Adrenal gland (tissue), 12 donors: ENCODE results near the gene IL18R1. TPM values are rescaled to one million over a fixed set of nuclear protein-coding genes. Genes with fewer than 3 reads are reported as not detected.
"Not testable (repeated sequence)": the region's sequence is repeated elsewhere in the genome, so short reads cannot be mapped to it uniquely, and the experiment has no call there.

Experiments
- DNase-seq, 7 donors: peaks; one replicate each; pipeline ENCODE4 v3.0.0-alpha.2; 2019 to 2020
- H3K27ac ChIP-seq, 5 donors: fragments of 200-600 bp; sonication (generic) in 4 of 5; 1 replicate in 3 of 5; 2 replicates in 2 of 5; pipeline versions ENCODE4 v1.5.1 to v1.8.0; 2016 to 2020; ENCODE audit warnings: mild to moderate bottlenecking in 1 of 5
- H3K27me3 ChIP-seq: fragments of 200-600 bp; 2 replicates; pipeline ENCODE4 v1.8.0; 2021
- H3K36me3 ChIP-seq, 2 donors: fragments of 200-600 bp; replicated peaks in 1 of 2; 1 replicate in 1 of 2; 2 replicates in 1 of 2; pipeline versions ENCODE4 v1.5.1 to v1.8.0; 2018 to 2022
- H3K4me1 ChIP-seq, 2 donors: fragments of 200-600 bp; replicated peaks in 1 of 2; 1 replicate in 1 of 2; 2 replicates in 1 of 2; pipeline versions ENCODE4 v1.5.1 to v1.8.0; 2018 to 2021
- H3K4me3 ChIP-seq, 4 donors: fragments of 200-600 bp; sonication (generic) in 3 of 4; one replicate each; pipeline ENCODE4 v1.5.1; 2016 to 2018
- H3K9me3 ChIP-seq, 3 donors: fragments of 200-600 bp; sonication (generic) in 1 of 3; replicated peaks in 1 of 3; 1 replicate in 2 of 3; 2 replicates in 1 of 3; pipeline versions ENCODE4 v1.5.1 to v1.8.0; 2016 to 2021
- POLR2A ChIP-seq, 2 donors: fragments of 450-650 bp; IDR thresholded peaks; one replicate each; pipeline ENCODE4 v1.6.1; 2017; ENCODE audit warnings: antibody characterized with exemption in 2 of 2, mild to moderate bottlenecking in 2 of 2, moderate library complexity in 1 of 2
- WGBS, 4 donors: extraction: QIAGEN DNeasy Blood & Tissue Kit in 2 of 4; methylation state at CpG; one replicate each; pipeline versions ENCODE4 v1.1.5 to v1.1.7; 2013 to 2017; 5-methylcytosine and 5-hydroxymethylcytosine counted together
- intact Hi-C, 2 donors: fragments of 100-400 bp; cut with DNase I; formaldehyde crosslinking; loops; one replicate each; pipeline versions ENCODE4 v1.14.1 to v1.15.0; 2022 to 2023
- polyA plus RNA-seq, 3 donors: library from polyadenylated mRNA; stranded (reverse); fragments of 200-250 nt in 2 of 3; fragments of 350-450 nt in 1 of 3; fragmentation: Illumina TruSeq in 1 of 3; extraction: RNeasy Lipid Tissue Mini Kit (QIAGEN cat#74804) in 1 of 3; gene quantifications; one replicate each; pipeline ENCODE4 v1.2.3, GENCODE V29; 2013 to 2014
- total RNA-seq, 9 donors: library from RNA; depleted of rRNA in 4 of 9; stranded (reverse); fragments of >200 nt in 4 of 9; fragments of 120-200 nt in 1 of 9; fragmentation: NEBNext Ultra II Directional in 1 of 9; extraction: Animal tissue kit (Norgen Biotek cat#: 25700) in 1 of 9; gene quantifications; one replicate each; pipeline versions ENCODE4 v1.1.0 to v1.2.4, GENCODE V29; 2013 to 2023
- TF ChIP-seq, protein P1 (sequence below), 6 experiments: fragments of 450-650 bp in 4 of 6; fragments of 200-600 bp in 2 of 6; sonication (generic) in 1 of 6; IDR thresholded peaks; 1 replicate in 5 of 6; 2 replicates in 1 of 6; pipeline versions ENCODE4 v1.5.1 to v1.8.0; 2016 to 2021; ENCODE audit warnings: antibody characterized with exemption in 6 of 6, mild to moderate bottlenecking in 2 of 6, moderate library complexity in 1 of 6
- donor health status: healthy with polysubstance abuse.
- donor health status: Bipolar disorder and iron deficiency.
- donor health status: DM: yes; HTN: yes; CAD: no.
- donor health status: DM: no; HTN: no; CAD: no.
- donor health status: DM: no; HTN: no; CAD: no.
- donor health status: DM: yes; HTN: yes; CAD: no.

Gene IL18R1
- total and polyA plus RNA-seq, 12 donors = 1.2 to 5.5 (median 3.9) TPM

GRCh38 chr2:102318437-102318836 is 37.2 kb upstream of the IL18R1 start:
- H3K9me3 ChIP-seq = no peaks in the 10 kb centered on the region
- intact Hi-C loops = no loop called here
- H3K4me1 ChIP-seq = peaks cover 0 to 4% of the 10 kb centered on the region in 2 donors
- WGBS, 4 donors = 75 to 82% (median 79%) methylated on average over 2 of the region's 2 CpGs
- no peak overlapping the region for H3K4me3 ChIP-seq
- no peaks in the 10 kb centered on the region for H3K36me3 ChIP-seq
- DNase-seq = no peak
- H3K27me3 ChIP-seq = no peaks in the 10 kb centered on the region
- TF ChIP-seq, protein P1, sequence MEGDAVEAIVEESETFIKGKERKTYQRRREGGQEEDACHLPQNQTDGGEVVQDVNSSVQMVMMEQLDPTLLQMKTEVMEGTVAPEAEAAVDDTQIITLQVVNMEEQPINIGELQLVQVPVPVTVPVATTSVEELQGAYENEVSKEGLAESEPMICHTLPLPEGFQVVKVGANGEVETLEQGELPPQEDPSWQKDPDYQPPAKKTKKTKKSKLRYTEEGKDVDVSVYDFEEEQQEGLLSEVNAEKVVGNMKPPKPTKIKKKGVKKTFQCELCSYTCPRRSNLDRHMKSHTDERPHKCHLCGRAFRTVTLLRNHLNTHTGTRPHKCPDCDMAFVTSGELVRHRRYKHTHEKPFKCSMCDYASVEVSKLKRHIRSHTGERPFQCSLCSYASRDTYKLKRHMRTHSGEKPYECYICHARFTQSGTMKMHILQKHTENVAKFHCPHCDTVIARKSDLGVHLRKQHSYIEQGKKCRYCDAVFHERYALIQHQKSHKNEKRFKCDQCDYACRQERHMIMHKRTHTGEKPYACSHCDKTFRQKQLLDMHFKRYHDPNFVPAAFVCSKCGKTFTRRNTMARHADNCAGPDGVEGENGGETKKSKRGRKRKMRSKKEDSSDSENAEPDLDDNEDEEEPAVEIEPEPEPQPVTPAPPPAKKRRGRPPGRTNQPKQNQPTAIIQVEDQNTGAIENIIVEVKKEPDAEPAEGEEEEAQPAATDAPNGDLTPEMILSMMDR (IDR thresholded peaks at IDR 0.05) = no peak
- no peak for TF ChIP-seq POLR2A (IDR thresholded peaks at IDR 0.05)
- no peak overlapping the region for H3K27ac ChIP-seq

- Histone ChIP-seq H3K4me3 (no peak overlapping the region), H3K27ac (peak overlapping the region in 2 of 5 donors; percentile 49 to 76), H3K36me3 (no peaks in the 10 kb centered on the region), H3K27me3 (no peaks in the 10 kb centered on the region), H3K9me3 (no peaks in the 10 kb centered on the region), H3K4me1 (peaks cover 0 to 4% of the 10 kb centered on the region in 2 donors)
- peak in 2 of 7 donors; percentile 27 to 59 for DNase-seq
- TF ChIP-seq, protein P1 (IDR thresholded peaks at IDR 0.05) = no peak
- TF ChIP-seq POLR2A (IDR thresholded peaks at IDR 0.05) = no peak
- intact Hi-C loops = no loop called here
- WGBS, 4 donors = 50 to 73% (median 60%) methylated on average over 6 of the region's 6 CpGs
Measured at GRCh38 chr2:102321941-102322719, 33.5 kb upstream of the IL18R1 start.

DNA sequence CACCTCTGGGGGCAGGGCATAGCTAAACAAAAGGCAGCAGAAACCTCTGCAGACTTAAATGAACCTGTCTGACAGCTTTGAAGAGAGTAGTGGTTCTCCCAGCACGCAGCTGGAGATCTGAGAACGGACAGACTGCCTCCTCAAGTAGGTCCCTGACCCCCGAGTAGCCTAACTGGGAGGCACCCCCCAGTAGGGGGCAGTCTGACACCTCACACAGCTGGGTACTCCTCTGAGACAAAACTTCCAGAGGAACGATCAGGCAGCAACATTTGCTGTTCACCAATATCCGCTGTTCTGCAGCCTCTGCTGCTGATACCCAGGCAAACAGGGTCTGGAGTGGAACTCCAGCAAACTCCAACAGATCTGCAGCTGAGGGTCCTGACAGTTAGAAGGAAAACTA is 30.7 kb upstream of the IL18R1 start:
- H3K4me1 ChIP-seq, H3K27me3 ChIP-seq, intact Hi-C loops, H3K36me3 ChIP-seq, H3K9me3 ChIP-seq, H3K4me3 ChIP-seq, DNase-seq, H3K27ac ChIP-seq: not testable (repeated sequence)
- 60 to 100% (median 75%) methylated on average over 2 to 5 of the region's 5 CpGs for WGBS, 4 donors

- TF ChIP-seq, protein P1 (IDR thresholded peaks at IDR 0.05) = no peak
- no peak for TF ChIP-seq POLR2A (IDR thresholded peaks at IDR 0.05)
- intact Hi-C loops = no loop called here
- H3K27me3 ChIP-seq = peaks cover 5% of the 10 kb centered on the region
- 52 to 62% (median 57%) methylated on average over 5 of the region's 5 CpGs for WGBS, 4 donors
- peaks cover 0 to 4% (median 0%) of the 10 kb centered on the region in 3 donors for H3K9me3 ChIP-seq
- peaks cover 0 to 8% of the 10 kb centered on the region in 2 donors for H3K4me1 ChIP-seq
- H3K36me3 ChIP-seq = no peaks in the 10 kb centered on the region
- H3K4me3 ChIP-seq = no peak overlapping the region
- no peak for DNase-seq
- no peak overlapping the region for H3K27ac ChIP-seq
Measured at GRCh38 chr2:102331311-102331980, 24.1 kb upstream of the IL18R1 start.
